GM12801 (cell line): Measurements from ENCODE around the gene TMEFF2.

Experiments
- TF ChIP-seq, protein P1 (sequence below): IDR thresholded peaks from one replicate; pipeline ENCODE4 v1.5.1; 2011; ENCODE audit warnings: control low read depth; ENCODE audit not compliant: insufficient read length; ENCODE audit errors: extremely low read depth

The TMEFF2 gene

DNA sequence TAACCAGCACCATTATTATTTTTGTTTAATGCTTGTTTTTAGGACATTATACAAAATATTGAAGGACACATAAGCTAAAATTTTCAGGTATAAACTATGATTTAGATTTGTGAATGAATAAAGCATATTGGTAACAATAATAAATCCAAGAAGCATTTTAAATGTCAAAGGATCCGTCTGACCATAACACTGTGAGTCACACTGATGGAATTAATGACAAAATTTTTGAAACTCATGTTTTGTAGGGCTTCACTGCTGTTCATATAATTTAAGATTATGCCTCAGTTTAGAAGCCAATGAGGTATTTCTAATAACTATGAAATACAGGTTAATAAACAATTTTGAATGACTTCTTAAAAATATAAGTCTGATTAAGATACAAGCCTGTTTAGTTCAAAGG, 124.6 kb downstream of the TMEFF2 start:
- TF ChIP-seq, protein P1, sequence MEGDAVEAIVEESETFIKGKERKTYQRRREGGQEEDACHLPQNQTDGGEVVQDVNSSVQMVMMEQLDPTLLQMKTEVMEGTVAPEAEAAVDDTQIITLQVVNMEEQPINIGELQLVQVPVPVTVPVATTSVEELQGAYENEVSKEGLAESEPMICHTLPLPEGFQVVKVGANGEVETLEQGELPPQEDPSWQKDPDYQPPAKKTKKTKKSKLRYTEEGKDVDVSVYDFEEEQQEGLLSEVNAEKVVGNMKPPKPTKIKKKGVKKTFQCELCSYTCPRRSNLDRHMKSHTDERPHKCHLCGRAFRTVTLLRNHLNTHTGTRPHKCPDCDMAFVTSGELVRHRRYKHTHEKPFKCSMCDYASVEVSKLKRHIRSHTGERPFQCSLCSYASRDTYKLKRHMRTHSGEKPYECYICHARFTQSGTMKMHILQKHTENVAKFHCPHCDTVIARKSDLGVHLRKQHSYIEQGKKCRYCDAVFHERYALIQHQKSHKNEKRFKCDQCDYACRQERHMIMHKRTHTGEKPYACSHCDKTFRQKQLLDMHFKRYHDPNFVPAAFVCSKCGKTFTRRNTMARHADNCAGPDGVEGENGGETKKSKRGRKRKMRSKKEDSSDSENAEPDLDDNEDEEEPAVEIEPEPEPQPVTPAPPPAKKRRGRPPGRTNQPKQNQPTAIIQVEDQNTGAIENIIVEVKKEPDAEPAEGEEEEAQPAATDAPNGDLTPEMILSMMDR = no peak

DNA sequence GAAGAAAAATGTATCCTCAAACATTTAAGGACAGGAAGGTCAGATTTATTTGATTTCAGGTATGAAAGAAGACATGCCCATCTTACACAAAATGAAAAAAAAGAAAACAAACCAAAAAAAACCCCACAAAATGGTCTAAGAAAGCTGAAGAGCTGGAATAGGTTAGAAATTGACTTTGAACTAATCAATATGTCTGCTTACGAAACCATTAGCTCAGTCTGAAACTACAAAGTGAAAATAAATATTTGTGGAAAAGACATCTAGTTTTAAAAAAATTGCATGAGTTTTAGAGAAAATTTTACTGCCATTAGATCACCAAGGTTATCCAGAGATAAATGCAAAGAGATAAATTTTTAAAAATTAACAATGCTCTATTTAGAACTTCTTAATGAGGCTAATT, 125.3 kb downstream of the TMEFF2 start:
- TF ChIP-seq, protein P1 = no peak

DNA sequence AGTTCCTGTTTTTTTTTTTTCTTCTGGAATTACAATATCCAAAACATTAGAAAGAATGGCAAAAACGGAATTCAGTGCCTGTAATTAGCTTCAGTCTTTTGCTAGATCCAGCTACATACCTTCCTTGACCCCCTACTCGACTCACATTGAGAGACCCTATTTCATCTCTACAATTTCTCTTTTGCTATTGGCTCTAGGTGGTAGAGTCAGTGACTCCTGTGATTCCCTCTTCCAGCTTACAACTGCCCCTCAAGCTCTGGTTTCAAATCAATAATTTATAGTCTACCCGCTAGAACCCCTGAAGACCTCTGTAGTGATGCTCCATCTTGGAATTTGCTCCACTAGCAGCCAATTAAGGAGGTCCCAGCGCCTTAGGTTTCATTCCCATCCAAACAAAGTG, 125.8 kb downstream of the TMEFF2 start:
- TF ChIP-seq, protein P1 = no peak

DNA sequence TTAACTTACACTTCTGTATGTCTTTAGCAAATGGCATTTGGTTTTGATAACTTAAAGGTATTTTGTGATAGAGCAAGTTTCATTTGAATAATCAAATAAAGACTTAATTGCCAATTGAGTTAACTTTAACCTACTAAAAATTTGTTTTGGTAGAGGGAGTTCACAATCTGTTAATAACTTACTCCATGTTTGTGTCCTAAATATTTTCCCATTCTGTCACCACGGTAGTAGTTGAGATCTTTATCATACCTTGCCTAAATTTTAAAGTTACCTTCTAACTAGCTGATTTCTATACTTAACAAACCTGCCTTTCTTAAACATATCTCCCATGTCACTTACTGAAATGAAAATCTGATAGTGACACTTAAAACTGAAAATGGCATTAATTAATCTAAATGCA, 127.1 kb downstream of the TMEFF2 start:
- TF ChIP-seq, protein P1 = no peak

DNA sequence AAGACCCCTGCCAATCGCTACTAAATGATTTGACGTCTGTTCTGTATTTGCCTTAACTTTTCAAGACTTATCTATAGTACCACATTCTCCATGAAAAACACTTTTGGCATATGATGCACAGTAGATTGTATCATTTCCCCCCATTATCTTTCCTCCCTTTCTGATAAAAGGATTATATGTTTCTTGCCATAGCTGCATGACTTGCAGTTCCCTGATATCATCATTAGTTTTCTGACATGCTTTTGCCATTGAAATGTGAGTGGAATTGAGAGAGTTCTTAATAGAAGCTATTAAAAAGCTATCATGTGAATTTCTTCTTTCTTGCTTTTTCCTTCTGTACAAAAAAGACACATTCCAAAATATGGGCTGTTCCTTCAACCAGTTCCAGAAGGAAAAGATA, 130.3 kb downstream of the TMEFF2 start:
- TF ChIP-seq, protein P1 = no peak

DNA sequence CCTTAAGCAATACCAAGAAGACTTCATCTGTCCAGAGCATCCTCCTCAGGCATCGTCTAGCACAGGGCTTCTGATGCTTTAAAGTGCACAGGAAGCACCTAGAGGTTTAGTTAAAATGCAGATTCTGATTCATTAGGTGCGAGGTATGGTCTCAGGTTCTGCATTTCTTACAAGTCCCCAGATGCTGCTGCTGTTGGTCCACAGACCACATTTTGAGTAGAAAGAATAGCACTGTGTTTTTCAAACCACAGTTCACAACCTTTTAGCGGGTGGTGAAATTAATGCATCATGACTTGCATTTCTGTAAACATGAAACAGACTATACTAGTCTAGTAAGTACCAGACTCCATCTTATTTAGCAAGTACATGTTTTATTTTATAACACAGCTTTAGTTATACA, 134.6 kb downstream of the TMEFF2 start:
- TF ChIP-seq, protein P1 = no peak

DNA sequence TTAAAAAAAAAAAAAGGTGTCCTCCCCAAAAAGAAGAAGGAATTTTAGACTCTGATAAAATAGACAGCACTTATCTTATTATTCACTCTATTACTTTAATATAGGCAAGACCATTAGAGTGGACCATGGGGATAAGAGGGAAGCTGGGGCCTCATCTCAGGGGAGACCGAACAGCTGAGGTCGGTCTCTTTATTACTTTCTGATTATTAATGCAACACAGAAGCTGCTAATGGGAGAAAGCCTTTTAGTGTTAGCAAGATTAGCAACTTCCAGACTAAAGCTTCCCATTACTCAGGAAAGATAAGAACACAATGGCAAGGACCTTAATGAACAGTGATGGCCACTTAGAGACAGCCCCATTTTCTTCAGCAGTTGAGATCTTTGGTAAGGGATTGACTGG, 135.5 kb downstream of the TMEFF2 start:
- TF ChIP-seq, protein P1 = no peak

DNA sequence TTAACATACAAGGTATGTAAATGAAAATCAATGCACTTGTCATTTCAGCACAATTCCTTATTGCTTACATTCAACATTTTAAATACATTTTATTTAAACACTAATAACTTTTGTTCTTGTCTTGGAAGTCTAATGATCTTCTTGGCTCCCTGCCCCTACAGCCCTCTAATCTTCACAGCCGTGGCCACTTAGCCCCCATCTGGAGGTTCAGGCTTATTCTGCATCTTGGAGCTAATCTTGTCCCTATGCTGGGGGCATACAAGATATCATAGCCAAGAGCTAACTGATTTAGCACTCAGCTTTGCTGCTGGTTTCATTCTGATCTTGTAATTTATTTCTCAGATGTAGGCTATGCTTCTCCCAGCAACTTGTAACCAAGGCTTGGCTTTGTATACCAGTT, 140.8 kb downstream of the TMEFF2 start:
- TF ChIP-seq, protein P1 = no peak
